Memory B cell (primary cell): Measurements from ENCODE around the gene TCHH.
"Not testable (repeated sequence)": the region's sequence is repeated elsewhere in the genome, so short reads cannot be mapped to it uniquely, and the experiment has no call there.

Source experiments
- ATAC-seq: fragments of 150-1000 bp; cut with Tn5 transposase; 2 replicates; pipeline ENCODE4 v1.10.0; 2021; ENCODE audit warnings: low read depth, mild to moderate bottlenecking, moderate library complexity
- DNase-seq, 2 donors: peaks; one replicate each; pipeline ENCODE4 v3.0.0; 2022; ENCODE audit warnings: low spot score in 2 of 2
- H3K27ac Mint-ChIP-seq: one replicate; pipeline ENCODE4 v1.8.0; 2022; ENCODE audit warnings: mild to moderate bottlenecking, moderate library complexity, mixed read lengths
- H3K27me3 Mint-ChIP-seq: one replicate; pipeline ENCODE4 v1.8.0; 2022; ENCODE audit warnings: mixed read lengths
- H3K36me3 Mint-ChIP-seq: one replicate; pipeline ENCODE4 v1.8.0; 2022; ENCODE audit warnings: mild to moderate bottlenecking, mixed read lengths
- H3K4me1 Mint-ChIP-seq: one replicate; pipeline ENCODE4 v1.8.0; 2022; ENCODE audit warnings: mixed read lengths
- H3K4me3 Mint-ChIP-seq: one replicate; pipeline ENCODE4 v1.8.0; 2022; ENCODE audit warnings: mild to moderate bottlenecking, moderate library complexity, mixed read lengths
- H3K9me3 Mint-ChIP-seq: one replicate; pipeline ENCODE4 v1.8.0; 2022; ENCODE audit warnings: mixed read lengths

Gene TCHH

DNA sequence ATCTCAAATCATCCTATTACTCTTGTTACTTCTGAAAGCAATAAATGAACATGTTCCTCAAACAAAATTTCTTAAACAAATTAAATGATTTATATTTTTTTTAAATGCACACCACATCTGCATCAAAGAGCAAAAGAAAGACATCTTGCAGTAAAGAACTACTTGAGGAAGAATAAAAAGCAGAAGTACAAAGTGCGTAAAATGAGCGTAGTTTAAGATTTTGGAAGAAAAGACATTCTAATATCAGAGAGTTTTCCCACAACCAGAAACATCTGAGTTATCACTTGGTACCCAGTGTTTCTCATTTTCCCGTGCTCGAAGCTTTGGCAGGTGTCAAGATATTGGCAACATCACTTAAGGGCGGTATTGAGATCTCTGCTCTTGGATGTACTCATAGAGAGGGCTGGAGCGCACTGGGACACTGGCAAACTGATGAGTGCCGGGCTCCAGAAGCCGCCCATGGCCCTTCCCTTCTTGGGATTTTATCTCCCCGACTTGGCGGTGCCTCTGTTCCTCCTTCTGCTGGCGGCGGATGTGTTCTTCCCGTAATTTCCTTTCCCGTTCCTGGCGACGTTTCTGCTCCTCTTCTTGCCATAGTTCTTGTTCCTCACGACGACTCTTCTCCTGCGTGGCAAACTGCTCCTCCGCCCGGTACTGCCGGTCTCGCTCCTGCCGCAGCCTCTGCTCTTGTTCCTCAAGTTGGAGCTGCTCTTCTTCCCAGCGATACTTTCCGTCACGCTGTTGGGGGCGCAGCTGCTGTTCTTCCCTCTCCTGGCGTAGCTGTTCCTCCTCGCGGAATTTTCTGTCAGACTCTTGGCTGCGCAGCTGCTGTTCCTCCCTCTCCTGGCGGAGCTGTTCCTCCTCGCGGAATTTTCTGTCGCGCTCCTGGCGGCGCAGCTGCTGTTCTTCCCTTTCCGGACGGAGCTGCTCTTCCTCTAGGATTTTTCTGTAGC lies 7.9 kb downstream of the TCHH start:
- H3K4me3 Mint-ChIP-seq = no peak overlapping the region

DNA sequence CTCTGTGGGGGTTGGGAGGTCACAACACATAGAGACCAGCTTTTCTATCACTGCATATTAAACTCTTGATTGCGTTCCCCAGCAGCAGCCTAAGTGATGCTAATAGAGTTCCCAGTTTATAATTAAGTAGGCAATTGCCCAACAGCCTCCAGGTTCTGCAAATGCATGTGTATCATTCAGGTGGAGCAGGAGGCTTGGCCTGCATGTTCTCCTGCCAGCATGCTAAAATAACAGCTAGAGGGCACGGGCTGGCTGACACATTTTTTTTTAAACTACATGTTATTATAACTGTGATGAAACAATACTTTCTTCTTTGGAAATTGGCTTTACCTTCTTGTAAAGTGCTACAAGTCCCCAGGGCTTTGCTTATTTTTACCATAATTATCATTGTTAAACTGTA lies 10.4 kb downstream of the TCHH start:
- ATAC-seq (no peak), DNase-seq (no peak)
- no peak overlapping the region for H3K4me3 Mint-ChIP-seq
- peaks cover 18% of the 10 kb centered on the region for H3K27me3 Mint-ChIP-seq
- H3K36me3 Mint-ChIP-seq = peaks cover 2% of the 10 kb centered on the region
- H3K27ac Mint-ChIP-seq = no peak overlapping the region
- H3K4me1 Mint-ChIP-seq = peaks cover 7% of the 10 kb centered on the region
- no peaks in the 10 kb centered on the region for H3K9me3 Mint-ChIP-seq

More for the DNA sequence above, 7.9 kb downstream of the TCHH start:
- Mint-ChIP-seq H3K36me3 (peaks cover 2% of the 10 kb centered on the region), H3K27ac (no peak overlapping the region), H3K27me3 (peaks cover 5% of the 10 kb centered on the region), H3K4me1 (peaks cover 7% of the 10 kb centered on the region), H3K9me3 (no peaks in the 10 kb centered on the region)
- DNase-seq (no peak), ATAC-seq (no peak)

DNA sequence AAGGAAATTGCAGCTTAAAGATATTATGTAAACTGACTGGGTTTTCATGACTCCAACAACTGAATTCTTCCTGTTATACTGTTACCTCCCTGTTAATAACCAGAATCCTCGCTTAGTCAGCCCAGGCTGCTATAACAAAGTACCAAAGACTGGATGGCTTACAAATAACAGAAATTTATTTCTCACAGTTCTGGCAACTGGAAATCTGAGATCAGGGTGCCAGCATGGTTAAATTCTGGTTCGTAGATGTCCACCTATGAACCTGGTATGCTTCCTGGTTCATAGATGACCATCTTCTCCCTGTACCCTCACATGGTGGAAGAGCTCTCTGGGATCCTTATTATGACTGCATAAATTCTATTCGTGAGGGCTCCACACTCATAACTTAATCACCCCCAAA lies 18.3 kb downstream of the TCHH start:
- no peaks in the 10 kb centered on the region for H3K4me1 Mint-ChIP-seq

DNA sequence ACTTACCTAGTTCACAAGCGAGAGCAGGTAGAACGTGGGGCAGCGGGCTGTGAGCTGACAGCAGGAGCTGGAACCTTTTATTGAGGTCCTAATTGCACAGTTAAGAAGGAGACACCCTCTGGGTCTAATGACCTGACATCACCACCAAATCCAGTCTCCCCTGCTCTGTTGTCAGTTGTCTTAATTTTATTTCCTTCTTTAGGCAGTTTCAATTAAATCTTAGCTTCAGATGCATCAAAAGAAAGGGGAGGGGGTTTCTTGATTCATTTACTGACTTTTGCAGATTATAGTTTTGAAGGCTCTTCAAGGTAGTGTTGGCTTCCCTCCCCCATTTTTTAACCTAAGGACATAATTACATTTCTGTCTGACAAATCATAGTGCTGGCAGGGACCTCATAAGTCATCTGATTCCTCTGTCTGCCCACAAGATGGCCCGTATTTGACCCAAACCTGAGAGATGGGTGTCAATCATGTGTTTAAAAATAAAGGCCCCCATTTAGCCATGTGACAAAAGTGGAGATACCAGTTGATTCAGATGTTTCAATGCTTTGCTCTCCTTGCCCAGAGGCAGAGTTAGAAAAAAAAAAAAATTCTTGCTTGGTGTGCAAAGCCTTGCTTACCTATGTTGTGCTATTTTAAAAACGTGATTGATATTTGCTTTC lies 26.1 kb downstream of the TCHH start, which contains the start of gene TCHHL1:
Gene TCHHL1 (minus strand): TSS at position 51 of the 661 bp plus-strand sequence. CDS start 921 bp downstream, outside the sequence.
- Mint-ChIP-seq H3K4me3 (no peak within 1 kb of the TSS), H3K4me1 (no peaks in the 10 kb centered on the region), H3K27me3 (peaks cover 14% of the 10 kb centered on the region), H3K36me3 (no peaks in the 10 kb centered on the region), H3K27ac (no peak within 1 kb of the TSS), H3K9me3 (peaks cover 12% of the 10 kb centered on the region)
- DNase-seq (no peak), ATAC-seq (no peak)

More for the DNA sequence above, 18.3 kb downstream of the TCHH start:
- Mint-ChIP-seq H3K36me3 (no peaks in the 10 kb centered on the region), H3K27me3 (peaks cover 17% of the 10 kb centered on the region), H3K9me3 (peaks cover 11% of the 10 kb centered on the region), H3K4me3 (no peak overlapping the region), H3K27ac (no peak overlapping the region)
- ATAC-seq (no peak), DNase-seq (no peak)

DNA sequence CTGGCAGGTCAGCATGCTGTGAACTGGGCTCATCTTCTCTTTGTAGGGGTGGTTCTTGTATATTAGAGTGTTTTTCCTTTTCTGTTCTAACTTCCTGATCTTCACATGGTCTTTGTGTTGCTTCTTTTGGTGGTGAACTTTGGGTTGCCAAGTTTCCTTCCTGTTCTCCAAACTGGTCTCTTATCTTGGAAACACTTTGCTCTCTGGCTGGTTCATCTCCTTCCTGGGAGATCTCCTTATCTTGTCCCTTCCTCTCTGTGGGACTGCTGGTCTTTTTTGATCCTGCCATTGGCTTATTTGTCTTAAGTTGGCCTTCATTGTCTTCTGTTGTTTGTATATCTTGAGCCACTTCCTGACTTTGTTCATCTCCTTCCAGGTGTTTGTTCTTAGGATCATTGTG lies 28.5 kb downstream of the TCHH start:
- no peaks in the 10 kb centered on the region for H3K36me3 Mint-ChIP-seq
- DNase-seq = no peak
- H3K4me3 Mint-ChIP-seq = no peak overlapping the region
- H3K9me3 Mint-ChIP-seq = peaks cover 4% of the 10 kb centered on the region
- H3K27me3 Mint-ChIP-seq = peaks cover 12% of the 10 kb centered on the region
- no peak for ATAC-seq
- H3K4me1 Mint-ChIP-seq = no peaks in the 10 kb centered on the region
- H3K27ac Mint-ChIP-seq = no peak overlapping the region

DNA sequence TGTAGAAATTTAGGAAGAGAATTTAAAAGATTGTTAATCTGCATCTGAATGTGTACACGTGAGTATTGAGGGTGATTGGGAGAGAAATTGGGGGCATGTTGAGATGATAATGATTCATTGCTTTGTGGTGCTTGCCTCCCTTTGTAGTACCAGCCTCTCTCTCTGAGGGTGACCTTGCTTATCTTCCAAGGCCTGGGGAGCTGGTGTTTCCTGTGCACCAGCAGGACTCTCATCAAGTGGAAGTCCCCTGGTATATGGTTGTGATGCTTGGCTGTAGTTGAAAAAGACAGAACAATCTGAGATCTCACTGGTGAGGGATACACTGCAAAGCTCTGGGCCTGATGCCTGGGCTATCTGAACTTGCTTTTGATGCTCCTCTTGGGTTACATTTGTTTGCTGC lies 30.4 kb downstream of the TCHH start:
- H3K27me3 Mint-ChIP-seq = peaks cover 6% of the 10 kb centered on the region
- H3K36me3 Mint-ChIP-seq = no peaks in the 10 kb centered on the region
- no peak overlapping the region for H3K4me3 Mint-ChIP-seq
- no peak for ATAC-seq
- no peaks in the 10 kb centered on the region for H3K9me3 Mint-ChIP-seq
- H3K27ac Mint-ChIP-seq = no peak overlapping the region
- DNase-seq = no peak
- H3K4me1 Mint-ChIP-seq = no peaks in the 10 kb centered on the region

DNA sequence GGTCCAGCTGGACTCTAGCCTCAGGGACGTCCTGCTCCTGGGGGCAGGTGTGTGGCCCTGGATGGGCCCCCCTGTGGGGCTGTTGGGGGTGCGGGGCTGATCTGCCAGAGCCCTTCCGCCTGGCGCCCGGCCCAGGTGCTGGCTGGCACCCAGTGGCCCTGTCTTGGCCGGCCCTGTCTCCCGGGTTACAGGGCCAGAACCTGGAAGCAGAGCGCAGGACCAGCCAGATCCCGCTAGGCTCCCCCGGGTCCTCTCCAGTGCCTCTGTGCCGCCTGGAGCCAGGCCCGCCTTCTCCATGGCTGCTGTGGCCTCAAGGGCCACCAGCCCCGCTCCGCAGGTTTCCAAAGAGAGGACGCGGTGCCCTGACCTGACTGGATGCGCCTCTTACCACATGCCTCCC lies 34.2 kb downstream of the TCHH start:
- not testable (repeated sequence) for H3K4me1 Mint-ChIP-seq, H3K27me3 Mint-ChIP-seq, H3K9me3 Mint-ChIP-seq, H3K36me3 Mint-ChIP-seq, H3K27ac Mint-ChIP-seq, DNase-seq, ATAC-seq, H3K4me3 Mint-ChIP-seq

DNA sequence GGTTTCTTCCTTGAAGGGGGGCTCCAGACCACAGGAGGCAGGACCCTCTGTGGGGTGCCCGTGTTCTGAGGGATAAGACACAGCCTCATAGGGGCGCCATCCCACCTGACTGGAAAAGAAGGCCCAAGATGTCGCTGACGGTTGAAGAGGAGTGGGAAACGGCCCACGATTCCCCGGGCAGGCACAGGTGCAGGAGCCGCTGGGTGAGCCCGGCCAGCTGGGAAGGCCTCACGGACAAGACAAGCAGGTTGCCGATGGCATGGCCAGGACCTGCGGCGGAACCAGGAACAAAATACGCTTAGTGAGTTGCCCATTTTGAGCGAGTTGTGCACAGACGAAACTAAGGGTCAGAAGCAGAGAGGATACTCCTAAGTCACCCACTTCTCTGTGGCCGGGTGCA lies 34.8 kb downstream of the TCHH start:
- H3K4me1 Mint-ChIP-seq, ATAC-seq, DNase-seq, H3K9me3 Mint-ChIP-seq, H3K27me3 Mint-ChIP-seq, H3K27ac Mint-ChIP-seq, H3K36me3 Mint-ChIP-seq, H3K4me3 Mint-ChIP-seq: not testable (repeated sequence)

DNA sequence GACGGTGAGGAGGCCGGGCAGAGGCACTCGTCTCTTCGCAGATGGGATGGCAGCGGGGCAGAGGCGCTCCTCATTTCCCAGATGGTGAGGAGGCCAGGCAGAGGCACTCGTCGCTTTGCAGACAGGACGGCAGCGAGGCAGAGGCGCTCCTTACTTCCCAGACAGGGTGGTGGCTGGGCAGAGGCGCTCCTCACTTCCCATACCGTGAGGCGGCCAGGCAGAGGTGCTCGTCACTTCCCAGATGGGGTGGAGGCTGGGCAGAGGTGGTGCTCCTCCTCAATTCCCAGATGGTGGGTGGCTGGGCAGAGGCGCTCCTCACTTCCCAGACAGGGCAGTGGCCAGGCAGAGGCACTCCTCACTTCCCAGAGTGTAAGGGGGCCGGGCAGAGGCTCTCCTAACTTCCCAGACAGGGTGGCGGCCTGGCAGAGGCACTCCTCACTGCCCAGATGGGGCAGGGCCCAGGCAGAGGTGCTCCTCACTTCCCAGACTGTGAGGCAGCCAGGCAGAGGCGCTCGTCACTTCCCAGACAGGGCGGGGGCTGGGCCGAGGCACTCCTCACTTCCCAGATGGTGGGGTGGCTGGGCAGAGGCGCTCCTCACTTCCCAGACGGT lies 36.3 kb downstream of the TCHH start:
- DNase-seq (no peak), ATAC-seq (no peak)
- Mint-ChIP-seq H3K9me3 (no peaks in the 10 kb centered on the region), H3K4me1 (no peaks in the 10 kb centered on the region), H3K27me3 (peaks cover 7% of the 10 kb centered on the region), H3K27ac (no peak overlapping the region), H3K4me3 (no peak overlapping the region), H3K36me3 (no peaks in the 10 kb centered on the region)

DNA sequence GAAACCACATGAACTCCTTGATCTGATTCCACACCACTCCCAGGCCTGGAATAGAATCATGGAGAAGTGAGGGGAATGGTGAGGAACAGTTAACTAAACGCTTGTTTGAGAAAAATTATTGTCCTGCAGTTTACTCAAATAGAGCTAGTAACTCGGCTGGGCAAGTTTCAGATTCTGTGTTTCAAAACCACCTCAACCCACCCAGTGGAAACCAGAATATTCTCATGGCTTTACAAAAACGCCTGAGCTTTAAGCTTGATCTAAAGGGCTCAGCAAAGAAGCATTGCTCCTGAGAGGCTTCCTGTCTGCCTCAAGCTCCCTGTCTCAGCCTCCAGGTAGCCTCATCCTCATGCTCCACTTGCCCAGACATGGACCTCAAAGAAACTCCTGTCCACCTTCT lies 42.9 kb downstream of the TCHH start:
- Mint-ChIP-seq H3K4me1 (no peaks in the 10 kb centered on the region), H3K9me3 (no peaks in the 10 kb centered on the region), H3K27me3 (peaks cover 20% of the 10 kb centered on the region), H3K4me3 (no peak overlapping the region), H3K27ac (no peak overlapping the region), H3K36me3 (peaks cover 2% of the 10 kb centered on the region)
- no peak for ATAC-seq
- no peak for DNase-seq

DNA sequence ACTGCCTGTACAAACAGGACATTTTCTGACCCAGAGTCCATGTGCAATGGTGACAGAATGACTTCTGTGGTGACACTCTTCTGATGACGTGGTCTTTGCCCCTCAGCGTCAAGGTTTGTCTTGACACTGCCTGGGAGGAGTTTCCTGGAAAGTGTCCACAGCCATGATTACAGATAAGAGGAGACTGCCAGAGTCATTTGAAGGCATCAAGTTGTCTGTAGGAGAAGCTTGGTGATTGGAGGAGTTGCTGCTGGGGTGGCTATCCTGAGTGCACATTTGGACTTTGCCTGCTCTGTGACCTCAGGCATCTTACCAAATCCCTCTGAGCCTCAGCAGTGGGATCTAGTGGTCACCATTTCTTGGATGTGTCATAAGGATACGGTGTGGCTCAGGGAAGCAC lies 44.1 kb downstream of the TCHH start:
- Mint-ChIP-seq H3K4me3 (no peak overlapping the region), H3K27ac (no peak overlapping the region), H3K9me3 (no peaks in the 10 kb centered on the region), H3K4me1 (no peaks in the 10 kb centered on the region), H3K36me3 (peaks cover 2% of the 10 kb centered on the region), H3K27me3 (peaks cover 24% of the 10 kb centered on the region)
- DNase-seq (no peak), ATAC-seq (no peak)

DNA sequence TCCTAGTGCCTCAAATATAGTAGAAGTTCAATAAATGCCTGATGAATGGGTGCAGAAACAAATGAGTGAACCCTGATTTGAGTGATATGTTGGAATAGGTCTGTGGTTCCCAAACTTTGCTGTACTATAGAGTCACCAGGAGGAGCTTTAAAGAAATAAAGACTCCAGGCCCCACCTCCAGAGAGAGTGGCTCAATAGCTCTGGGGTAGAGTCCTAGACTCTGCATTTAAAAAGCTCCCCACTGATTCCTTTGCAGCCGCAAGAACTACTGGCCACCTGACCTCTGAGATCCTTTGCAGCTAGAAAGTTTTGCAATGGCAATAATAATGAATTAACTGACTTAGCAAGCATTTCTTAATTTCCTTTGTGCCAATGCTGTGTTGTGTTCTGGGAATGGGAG lies 47.3 kb downstream of the TCHH start:
- Mint-ChIP-seq H3K4me1 (no peaks in the 10 kb centered on the region), H3K27me3 (peaks cover 24% of the 10 kb centered on the region), H3K36me3 (peaks cover 2% of the 10 kb centered on the region), H3K27ac (no peak overlapping the region), H3K4me3 (no peak overlapping the region), H3K9me3 (no peaks in the 10 kb centered on the region)
- DNase-seq (no peak), ATAC-seq (no peak)

DNA sequence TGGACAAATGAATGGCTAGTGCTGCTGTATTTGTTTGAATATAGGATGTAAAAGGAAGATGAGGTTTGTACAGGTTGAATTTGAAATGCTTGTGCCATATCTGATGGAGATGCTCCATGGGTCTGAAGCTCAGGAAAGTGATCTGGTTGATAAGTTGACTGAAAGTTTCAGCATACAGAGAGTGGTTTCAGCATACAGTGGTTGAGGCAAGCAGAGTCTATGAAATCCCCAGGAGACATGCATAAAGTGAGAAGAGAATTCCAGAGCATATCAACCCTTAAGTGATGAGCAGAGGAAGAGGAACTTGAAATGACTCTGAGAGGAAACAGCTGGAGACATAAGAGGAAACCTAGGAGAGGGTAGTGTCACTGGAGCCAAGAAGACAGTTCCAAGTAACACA lies 48.1 kb downstream of the TCHH start:
- Mint-ChIP-seq H3K9me3 (no peaks in the 10 kb centered on the region), H3K27ac (no peak overlapping the region), H3K4me3 (no peak overlapping the region), H3K36me3 (peaks cover 2% of the 10 kb centered on the region), H3K27me3 (peaks cover 21% of the 10 kb centered on the region), H3K4me1 (no peaks in the 10 kb centered on the region)
- no peak for DNase-seq
- no peak for ATAC-seq

DNA sequence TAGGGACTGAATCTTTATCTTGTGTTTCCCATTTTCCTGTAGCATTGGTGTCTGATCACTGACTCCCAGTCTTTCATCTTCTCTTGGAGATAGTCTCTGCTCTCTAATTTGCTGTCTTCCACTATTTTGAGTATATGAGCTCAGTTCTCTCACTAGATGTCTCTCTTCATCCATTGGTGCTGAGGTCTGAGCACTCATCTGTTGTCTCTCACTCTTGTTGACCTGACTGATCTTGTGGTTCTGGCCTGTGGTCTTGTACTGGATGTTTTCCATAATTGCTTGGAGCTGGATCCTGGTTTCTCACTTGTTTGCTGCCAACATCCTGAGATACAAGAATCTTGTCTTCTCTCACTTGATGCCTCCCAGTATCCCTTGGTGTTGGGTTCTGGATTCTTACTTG lies 53.3 kb downstream of the TCHH start:
- H3K27me3 Mint-ChIP-seq = peaks cover 14% of the 10 kb centered on the region
- H3K27ac Mint-ChIP-seq = no peak overlapping the region
- no peaks in the 10 kb centered on the region for H3K36me3 Mint-ChIP-seq
- no peak for ATAC-seq
- no peaks in the 10 kb centered on the region for H3K9me3 Mint-ChIP-seq
- no peak for DNase-seq
- H3K4me1 Mint-ChIP-seq = no peaks in the 10 kb centered on the region
- no peak overlapping the region for H3K4me3 Mint-ChIP-seq
